Forelimb muscle (tissue), 1 donor: ENCODE measurements around the gene KLHDC10. TPM values are rescaled to one million over a fixed set of nuclear protein-coding genes. Genes with fewer than 3 reads are reported as not detected.
"Not testable (repeated sequence)": the region's sequence is repeated elsewhere in the genome, so short reads cannot be mapped to it uniquely, and the experiment has no call there.

Source experiments
- DNase-seq: peaks from one replicate; pipeline ENCODE4 v3.0.0-alpha.2; 2013; ENCODE audit warnings: low read depth
- polyA plus RNA-seq: library from polyadenylated mRNA; unstranded; fragments of 120-200 nt; gene quantifications from one replicate; pipeline ENCODE4 v1.2.1, GENCODE V29; 2013; ENCODE audit not compliant: insufficient read length

The KLHDC10 gene
- polyA plus RNA-seq, 1 donor, result 40.5 TPM

DNA sequence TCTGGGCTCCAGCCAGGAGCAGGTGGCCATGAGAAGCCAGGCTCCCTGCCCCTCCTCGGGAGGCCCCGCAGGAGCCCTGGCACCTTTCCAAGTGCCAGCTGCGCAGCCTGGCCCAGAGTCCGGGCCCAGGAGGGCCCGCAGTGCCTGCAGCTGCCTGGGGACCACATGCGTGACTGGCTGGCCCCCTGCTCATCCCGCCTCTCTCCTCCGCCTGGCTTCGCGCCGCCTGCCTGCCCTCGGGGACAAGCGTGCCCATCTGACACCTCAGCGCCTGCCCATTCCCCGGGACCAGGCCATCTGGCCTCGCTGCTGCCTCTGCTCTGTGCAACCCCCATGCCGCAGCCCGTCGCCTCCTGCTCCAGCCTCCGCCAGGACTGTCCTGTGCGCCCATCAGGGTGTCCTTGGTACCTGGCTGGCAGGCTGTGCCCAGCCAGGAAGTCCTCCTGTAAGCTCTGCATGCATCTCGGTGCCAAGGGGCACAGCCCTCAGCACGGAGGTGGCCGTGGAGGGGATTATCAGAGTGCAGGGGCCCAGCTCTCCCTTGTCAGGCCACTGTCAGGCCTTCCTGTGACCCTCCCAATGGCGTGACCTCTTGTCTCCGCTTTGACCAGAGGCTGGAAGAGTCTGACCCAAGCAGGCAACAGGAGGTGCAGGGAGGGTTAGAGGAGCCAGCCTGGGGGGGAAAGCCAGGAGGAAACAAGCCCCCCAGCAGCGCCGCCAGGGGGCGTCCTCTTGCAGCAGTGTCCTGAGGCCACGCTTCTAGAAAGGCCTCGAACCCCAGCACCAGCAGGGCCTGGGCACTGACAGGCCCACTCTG lies 84.4 kb downstream of the KLHDC10 start:
- no peak for DNase-seq

GRCh38 chr7:130156140-130156539 lies 85.8 kb downstream of the KLHDC10 start:
- no peak for DNase-seq

- no peak for DNase-seq
These were observed 87.4 kb downstream of the KLHDC10 start for GRCh38 chr7:130157700-130158099.

DNA sequence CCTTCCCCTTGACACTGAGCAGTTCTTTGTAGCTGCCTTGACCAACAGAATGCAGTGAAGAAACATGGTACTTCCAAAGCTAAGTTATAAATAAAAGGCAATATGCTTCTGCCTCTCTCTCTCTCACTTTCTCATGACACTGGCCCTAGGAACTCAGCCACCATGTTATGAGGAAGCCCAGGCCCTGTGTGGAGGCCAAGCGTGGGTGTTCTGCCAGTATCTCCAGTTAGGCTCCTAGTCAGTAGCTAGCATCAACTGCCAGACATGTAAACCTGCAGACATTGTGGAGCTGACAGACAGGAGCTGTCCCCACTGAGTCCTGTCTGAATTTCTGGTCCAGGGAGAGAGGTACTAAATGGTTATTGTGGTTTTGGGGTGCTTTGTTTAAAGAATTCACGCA lies 89.7 kb downstream of the KLHDC10 start:
- DNase-seq, result no peak

- DNase-seq, result no peak
These were observed 90.1 kb downstream of the KLHDC10 start for GRCh38 chr7:130160455-130160854.

GRCh38 chr7:130162196-130162595 lies 91.9 kb downstream of the KLHDC10 start:
- no peak for DNase-seq

DNA sequence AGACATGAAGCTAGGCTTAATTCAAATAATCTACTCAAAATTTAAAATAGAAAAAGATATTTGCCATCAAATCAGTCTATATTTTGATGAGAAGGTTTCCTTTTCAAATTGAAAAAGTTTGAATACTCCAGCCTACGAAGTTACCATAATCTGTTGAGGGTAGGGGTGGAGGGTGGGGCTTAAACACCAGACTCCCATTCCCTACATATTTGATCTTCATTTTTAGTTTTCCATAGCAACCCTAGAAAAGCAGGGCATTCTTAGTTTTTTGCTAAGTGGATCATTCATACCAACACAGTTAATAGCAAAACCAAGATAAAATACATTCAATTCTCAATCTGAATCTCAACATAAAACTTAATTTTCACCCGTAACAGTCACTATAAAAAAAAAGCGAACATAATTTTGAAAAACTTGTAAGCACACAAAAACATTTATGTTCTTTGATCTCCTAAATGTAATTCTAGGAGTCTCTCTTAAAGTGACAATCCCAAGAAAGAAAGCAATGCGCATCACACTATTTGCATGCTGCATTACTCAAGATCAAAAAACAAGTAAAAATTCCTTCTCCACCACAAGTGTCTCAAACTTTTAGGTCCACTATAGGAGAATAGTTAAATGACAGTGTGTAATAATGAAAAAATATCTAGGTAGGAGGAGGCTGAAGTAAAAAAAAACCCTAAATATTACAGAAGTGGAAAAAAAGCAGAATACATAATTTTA lies 104.1 kb downstream of the KLHDC10 start:
- DNase-seq, result no peak

DNA sequence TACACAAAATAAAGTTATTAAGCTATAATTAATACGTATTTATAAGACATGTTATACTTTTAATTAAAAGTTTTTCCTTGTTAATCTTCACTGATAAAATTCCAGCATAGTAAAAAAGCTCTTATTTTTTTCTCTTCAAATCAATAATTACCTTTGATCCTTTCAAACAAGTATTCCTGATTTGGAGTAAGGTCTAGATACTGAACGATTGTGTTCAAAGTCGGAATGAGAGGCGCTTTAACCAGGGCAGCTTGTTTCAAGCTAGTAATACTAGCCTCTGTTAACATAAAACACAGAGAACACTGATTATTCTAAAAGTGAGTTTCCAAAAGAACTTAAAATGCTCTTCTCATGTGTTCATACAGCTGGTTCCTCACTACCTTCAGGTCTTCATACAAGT lies 107.9 kb downstream of the KLHDC10 start:
- no peak for DNase-seq

GRCh38 chr7:130179631-130180030 lies 109.3 kb downstream of the KLHDC10 start:
- no peak for DNase-seq

DNA sequence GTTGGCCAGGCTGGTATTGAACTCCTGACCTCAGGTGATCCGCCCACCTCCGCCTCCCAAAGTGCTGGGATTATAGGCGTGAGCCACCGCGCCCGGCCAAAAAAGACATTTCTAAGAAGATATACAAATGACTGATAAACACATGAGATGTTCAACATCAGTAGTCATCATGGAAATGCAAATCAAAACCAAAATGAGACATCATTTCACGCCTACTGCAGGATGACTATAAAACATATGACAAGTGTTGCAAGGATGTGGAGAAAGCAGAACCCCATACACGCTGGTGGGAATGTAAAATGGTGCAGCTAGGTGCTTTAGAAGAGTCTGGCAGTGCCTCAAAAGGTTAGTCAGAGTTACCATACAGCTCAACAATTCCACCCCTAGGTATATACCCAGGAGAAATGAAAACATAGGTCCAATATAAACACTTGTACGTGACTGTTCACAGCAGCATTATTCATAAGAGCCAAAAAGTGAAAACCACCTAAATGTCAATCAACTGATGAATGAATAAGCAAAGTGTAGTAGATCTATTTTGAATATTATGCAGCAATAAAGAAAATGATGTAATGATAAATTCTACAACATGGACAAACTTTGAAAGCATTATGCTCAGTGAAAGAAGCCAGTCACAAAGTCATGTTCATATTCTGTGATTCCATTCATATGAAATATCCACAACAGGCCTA lies 110.4 kb downstream of the KLHDC10 start:
- no peak for DNase-seq

DNA sequence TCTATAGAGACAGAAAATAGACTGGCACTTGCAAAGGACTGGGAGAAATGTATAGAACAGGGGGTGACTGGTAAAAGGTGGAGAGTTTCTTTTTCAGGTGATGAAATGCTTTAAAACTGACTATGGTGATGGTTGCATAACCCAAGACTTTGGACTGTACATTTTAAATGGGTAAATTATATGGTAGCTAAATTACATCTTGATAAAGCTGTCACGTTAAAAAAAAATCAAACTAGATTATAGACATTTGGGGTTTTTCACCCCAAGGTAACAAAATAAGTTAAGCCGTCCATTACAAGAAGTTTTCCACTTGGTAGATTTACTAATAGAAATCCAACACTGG lies 110.9 kb downstream of the KLHDC10 start:
- no peak for DNase-seq

- DNase-seq, result no peak
These were observed 112.7 kb downstream of the KLHDC10 start for GRCh38 chr7:130182990-130183389.

- DNase-seq, result not testable (repeated sequence)
These were observed 114.0 kb downstream of the KLHDC10 start for GRCh38 chr7:130184349-130184748.

Other genes starting within 250 kb of the KLHDC10 start
- gene UBE2H, start 117.6 kb upstream of the KLHDC10 start, polyA plus RNA-seq, result 96.2 TPM
- 24.6 TPM for gene ZC3HC1, start 19.2 kb upstream of the KLHDC10 start, polyA plus RNA-seq
- gene TMEM209, start 134.9 kb downstream of the KLHDC10 start, polyA plus RNA-seq, result 10.7 TPM
- gene SSMEM1, start 137.3 kb downstream of the KLHDC10 start, polyA plus RNA-seq, result not detected
- gene CPA2, start 196.3 kb downstream of the KLHDC10 start, polyA plus RNA-seq, result 0.49 TPM
- 2.2 TPM for gene CPA4, start 222.6 kb downstream of the KLHDC10 start, polyA plus RNA-seq